Upper lobe of right lung (tissue), 1 donor: ENCODE results near the gene SKAP2. TPM values are rescaled to one million over a fixed set of nuclear protein-coding genes. Genes with fewer than 3 reads are reported as not detected.

Experiments used
- ATAC-seq: fragments of 200-7000 bp; cut with Tn5 transposase; one replicate; pipeline ENCODE4 v1.9.1; 2020; ENCODE audit warnings: mild to moderate bottlenecking, moderate library complexity
- DNase-seq: peaks from one replicate; pipeline ENCODE4 v3.0.0-alpha.2; 2020
- H3K27ac ChIP-seq: fragments of 200-600 bp; one replicate; pipeline ENCODE4 v1.8.0; 2022
- H3K27me3 ChIP-seq: fragments of 200-600 bp; one replicate; pipeline ENCODE4 v1.8.0; 2022; ENCODE audit warnings: mild to moderate bottlenecking
- H3K36me3 ChIP-seq: fragments of 200-600 bp; one replicate; pipeline ENCODE4 v1.8.0; 2022
- H3K4me1 ChIP-seq: fragments of 200-600 bp; one replicate; pipeline ENCODE4 v1.8.0; 2022
- H3K4me3 ChIP-seq: fragments of 200-600 bp; one replicate; pipeline ENCODE4 v1.8.0; 2022; ENCODE audit warnings: mild to moderate bottlenecking
- H3K9me3 ChIP-seq: fragments of 200-600 bp; one replicate; pipeline ENCODE4 v1.8.0; 2022
- intact Hi-C: fragments of 100-400 bp; cut with DNase I; formaldehyde crosslinking; loops from one replicate; pipeline ENCODE4 v1.11.0; 2022
- total RNA-seq: library from RNA; stranded (reverse); fragmentation: NEBNext Ultra II Directional; extraction: Animal tissue kit (Norgen Biotek cat#: 25700); gene quantifications from one replicate; pipeline ENCODE4 v1.2.1, GENCODE V29; 2021
- TF ChIP-seq, protein P1 (sequence below): fragments of 200-600 bp; IDR thresholded peaks from one replicate; pipeline ENCODE4 v1.8.0; 2022; ENCODE audit warnings: antibody characterized with exemption
- donor health status: DM: no; HTN: yes; CAD: no; lungs with severe emphysema.

Gene SKAP2
- total RNA-seq, 1 donor from 2014 or later = 59.1 TPM

DNA sequence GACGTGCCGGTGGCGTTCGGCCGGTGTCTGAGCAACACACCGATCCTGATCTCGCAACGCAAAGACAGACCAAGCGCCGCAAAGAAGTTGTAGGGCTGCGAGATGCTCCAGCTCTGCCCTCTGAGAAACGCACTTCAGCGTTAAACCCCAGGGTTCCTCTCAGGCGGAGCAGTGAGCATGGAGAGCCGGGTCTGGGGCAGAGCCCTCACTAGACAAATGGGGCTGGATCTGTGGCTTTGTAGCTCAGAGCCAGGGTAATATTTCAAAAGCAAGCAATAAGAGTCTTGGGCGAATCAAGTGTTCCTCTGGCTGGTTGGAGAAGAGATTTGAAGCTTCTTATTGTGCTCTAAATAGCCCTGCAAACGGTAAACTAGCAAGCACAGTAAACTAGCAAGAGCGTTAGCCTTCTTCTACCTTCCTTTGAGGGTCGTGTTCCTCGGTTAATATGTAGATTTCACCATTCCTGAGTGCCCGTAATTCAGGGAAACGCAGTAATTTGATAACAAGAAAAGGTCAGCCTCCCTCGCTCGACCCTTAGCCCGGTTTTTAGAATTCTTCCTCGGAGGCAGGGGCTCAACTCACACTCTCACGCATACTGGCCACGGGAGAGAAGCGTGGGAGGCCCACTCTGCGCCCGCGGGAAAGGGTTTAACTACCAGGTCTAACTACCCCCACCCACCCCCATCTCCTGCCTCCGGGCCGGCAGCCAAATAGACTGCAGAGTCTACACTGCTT is 6.7 kb downstream of the SKAP2 start:
- peak overlapping the region; percentile 46 for H3K4me3 ChIP-seq
- DNase-seq = no peak
- peak overlapping the region; percentile 86 for H3K27ac ChIP-seq
- peaks cover 22% of the 10 kb centered on the region for H3K4me1 ChIP-seq
- H3K27me3 ChIP-seq = no peaks in the 10 kb centered on the region
- peak; percentile 65 for ATAC-seq
- intact Hi-C loops = loop anchor here (5.0 to 10.0 kb wide), 2 partner anchors 247 to 265 kb away; partner anchors contain the start of gene HOXA2
- TF ChIP-seq, protein P1, sequence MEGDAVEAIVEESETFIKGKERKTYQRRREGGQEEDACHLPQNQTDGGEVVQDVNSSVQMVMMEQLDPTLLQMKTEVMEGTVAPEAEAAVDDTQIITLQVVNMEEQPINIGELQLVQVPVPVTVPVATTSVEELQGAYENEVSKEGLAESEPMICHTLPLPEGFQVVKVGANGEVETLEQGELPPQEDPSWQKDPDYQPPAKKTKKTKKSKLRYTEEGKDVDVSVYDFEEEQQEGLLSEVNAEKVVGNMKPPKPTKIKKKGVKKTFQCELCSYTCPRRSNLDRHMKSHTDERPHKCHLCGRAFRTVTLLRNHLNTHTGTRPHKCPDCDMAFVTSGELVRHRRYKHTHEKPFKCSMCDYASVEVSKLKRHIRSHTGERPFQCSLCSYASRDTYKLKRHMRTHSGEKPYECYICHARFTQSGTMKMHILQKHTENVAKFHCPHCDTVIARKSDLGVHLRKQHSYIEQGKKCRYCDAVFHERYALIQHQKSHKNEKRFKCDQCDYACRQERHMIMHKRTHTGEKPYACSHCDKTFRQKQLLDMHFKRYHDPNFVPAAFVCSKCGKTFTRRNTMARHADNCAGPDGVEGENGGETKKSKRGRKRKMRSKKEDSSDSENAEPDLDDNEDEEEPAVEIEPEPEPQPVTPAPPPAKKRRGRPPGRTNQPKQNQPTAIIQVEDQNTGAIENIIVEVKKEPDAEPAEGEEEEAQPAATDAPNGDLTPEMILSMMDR = no peak
- H3K36me3 ChIP-seq = no peaks in the 10 kb centered on the region
- H3K9me3 ChIP-seq = no peaks in the 10 kb centered on the region

DNA sequence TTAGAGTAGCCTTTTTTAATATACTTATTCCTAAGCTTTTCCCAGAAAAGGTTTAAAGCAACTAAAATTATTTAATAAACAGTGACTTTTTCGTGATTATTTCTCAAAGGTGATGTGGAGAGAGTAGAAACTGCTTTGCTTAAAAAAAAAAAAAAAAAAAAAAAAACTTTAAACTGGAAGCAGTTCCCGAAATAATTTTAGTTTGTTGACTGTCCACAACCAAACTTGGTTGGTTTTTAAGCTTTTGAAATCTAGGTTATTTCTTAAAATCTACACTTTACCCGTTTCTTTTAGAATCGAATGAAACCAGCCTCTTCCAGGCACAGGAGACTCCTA is 7.3 kb downstream of the SKAP2 start:
- TF ChIP-seq, protein P1 = no peak
- H3K27me3 ChIP-seq = no peaks in the 10 kb centered on the region
- H3K4me3 ChIP-seq = peak overlapping the region; percentile 46
- no peaks in the 10 kb centered on the region for H3K9me3 ChIP-seq
- no peak for ATAC-seq
- intact Hi-C loops = loop anchor here (5.0 to 10.0 kb wide), 2 partner anchors 248 to 265 kb away; partner anchors contain the start of gene HOXA2
- H3K4me1 ChIP-seq = peaks cover 22% of the 10 kb centered on the region
- no peaks in the 10 kb centered on the region for H3K36me3 ChIP-seq
- H3K27ac ChIP-seq = peak overlapping the region; percentile 86
- DNase-seq = no peak

DNA sequence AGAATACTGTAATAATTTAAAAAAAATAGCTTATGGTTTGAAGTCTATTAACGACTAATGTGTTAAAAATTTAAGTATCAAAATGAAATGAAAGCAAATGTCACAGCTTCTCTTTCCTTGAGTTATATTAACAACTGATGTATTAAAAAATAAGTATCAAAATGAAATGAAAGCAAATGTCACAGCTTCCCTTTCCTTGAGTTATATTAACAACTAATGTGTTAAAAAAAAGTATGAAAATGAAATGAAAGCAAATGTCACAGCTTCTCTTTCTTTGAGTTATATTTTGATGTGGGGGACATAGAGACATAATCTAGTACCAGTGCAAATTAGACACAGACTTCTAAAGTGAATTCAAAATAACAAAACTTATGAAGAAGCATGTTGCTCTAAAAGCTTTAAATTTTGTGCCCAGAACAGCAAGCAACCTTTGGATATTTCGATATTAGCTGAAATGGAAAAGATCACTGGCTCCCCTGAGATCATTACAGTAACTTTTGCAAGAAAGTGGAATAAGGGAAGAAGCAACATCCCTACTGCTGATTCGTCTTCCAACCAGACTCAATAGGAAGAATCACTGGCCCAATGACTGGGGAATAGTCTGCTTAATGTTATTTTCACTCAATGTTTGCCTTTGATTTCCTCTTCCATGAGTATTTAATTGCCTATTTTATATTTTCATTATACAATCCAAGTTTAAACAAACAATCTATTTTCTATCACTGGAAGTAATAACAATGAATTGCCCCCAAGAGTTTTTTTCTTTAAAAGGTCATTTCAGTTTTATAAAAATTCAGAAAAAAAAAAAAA is 8.0 kb downstream of the SKAP2 start:
- ATAC-seq (no peak), DNase-seq (no peak)
- H3K27me3 ChIP-seq = no peaks in the 10 kb centered on the region
- H3K4me1 ChIP-seq = peaks cover 22% of the 10 kb centered on the region
- TF ChIP-seq, protein P1 = no peak
- H3K4me3 ChIP-seq = peak overlapping the region; percentile 46
- no peaks in the 10 kb centered on the region for H3K9me3 ChIP-seq
- H3K27ac ChIP-seq = peak overlapping the region; percentile 86
- H3K36me3 ChIP-seq = no peaks in the 10 kb centered on the region
- intact Hi-C loops = loop anchor here (5.0 to 10.0 kb wide), 2 partner anchors 248 to 266 kb away; partner anchors contain the start of gene HOXA2

DNA sequence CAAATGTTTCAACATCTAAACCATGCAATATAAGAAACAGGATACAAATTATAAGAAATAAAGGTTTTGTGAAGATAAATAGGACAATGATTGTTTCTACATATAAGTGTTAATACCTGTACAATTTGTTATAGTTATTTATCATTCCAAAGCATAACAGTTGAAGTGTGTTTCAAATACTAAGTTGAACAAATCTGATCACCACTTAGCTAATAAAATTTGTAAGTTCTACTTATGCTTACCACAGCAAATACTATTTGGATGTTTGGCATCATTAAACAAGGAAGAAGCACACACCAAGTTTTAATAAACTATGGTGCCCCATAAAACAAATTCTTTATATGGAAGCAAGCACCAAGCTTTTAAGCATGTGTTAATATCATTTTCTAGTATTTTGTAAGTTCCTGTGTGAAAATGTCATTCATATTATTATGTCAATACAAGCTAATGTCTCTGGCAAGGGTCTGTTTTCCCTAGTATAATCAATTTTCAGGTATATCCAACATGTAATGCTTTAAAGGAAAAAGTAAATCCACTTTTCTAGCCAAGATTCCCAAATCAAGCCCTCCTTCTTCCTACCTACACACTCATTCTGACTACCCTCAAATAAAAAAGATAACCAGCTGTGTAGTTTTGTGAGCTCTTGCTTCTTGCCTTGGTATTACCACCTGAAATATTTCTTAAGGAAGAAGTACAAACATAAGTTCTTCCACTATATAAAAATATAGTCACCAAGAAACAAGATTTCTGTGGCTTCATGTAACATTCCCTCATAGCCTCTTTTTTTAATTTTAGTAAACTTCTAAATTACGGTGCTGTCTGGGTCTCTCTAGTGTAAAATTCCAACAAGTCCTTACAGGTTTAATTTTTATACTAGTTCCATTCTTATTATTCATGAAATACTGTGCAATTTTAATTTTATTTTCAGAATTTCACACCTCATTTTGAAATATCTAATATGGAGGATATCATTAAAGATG is 9.2 kb downstream of the SKAP2 start:
- intact Hi-C loops = loop anchor here (5.0 to 10.0 kb wide), 2 partner anchors 250 to 267 kb away; partner anchors contain the start of gene HOXA2

More for the DNA sequence above, 9.2 kb downstream of the SKAP2 start:
- H3K4me3 ChIP-seq = peak overlapping the region; percentile 46
- TF ChIP-seq, protein P1 = no peak
- H3K27ac ChIP-seq = peak overlapping the region; percentile 86
- H3K9me3 ChIP-seq = no peaks in the 10 kb centered on the region
- H3K27me3 ChIP-seq = no peaks in the 10 kb centered on the region
- no peak for DNase-seq
- no peak for ATAC-seq
- H3K4me1 ChIP-seq = peaks cover 20% of the 10 kb centered on the region
- H3K36me3 ChIP-seq = no peaks in the 10 kb centered on the region
